K562 (cell line): ENCODE data around the gene CORIN. TPM values are rescaled to one million over a fixed set of nuclear protein-coding genes. Genes with fewer than 3 reads are reported as not detected.
"Not testable (repeated sequence)": the region's sequence is repeated elsewhere in the genome, so short reads cannot be mapped to it uniquely, and the experiment has no call there.

Source experiments
- ATAC-seq: fragments of 200-7000 bp; cut with Tn5 transposase; 3 replicates; pipeline ENCODE4 v1.9.1; 2020; ENCODE audit warnings: moderate library complexity
- BruUV-seq: library from RNA; stranded (reverse); fragments of 400-500 nt; replicated peaks from 2 replicates; lab custom pipeline; 2021; lab: Mats Ljungman, UMichigan
- CTCF ChIA-PET: fragments of 300-600 bp; formaldehyde crosslinking; extraction: SDS; loops from one replicate; lab custom pipeline; 2021; ENCODE audit warnings: low intra/inter-chr PET ratio; lab: Yijun Ruan, JAX
- POLR2A ChIA-PET: fragments of 300-600, 350-650 bp; sonication (Branson Sonifier 250); formaldehyde crosslinking; extraction: SDS; loops from one replicate; lab custom pipeline; 2021; ENCODE audit warnings: antibody characterized with exemption, inconsistent platforms; lab: Yijun Ruan, JAX
- DNase-seq, 4 experiments: peaks; one replicate each; pipeline versions ENCODE4 v3.0.0 to v3.0.0-alpha.2; 2011 to 2018; ENCODE audit warnings: low spot score in 3 of 4, mixed read lengths in 3 of 4; ENCODE audit errors: extremely low read depth in 1 of 4
- FAIRE-seq: peaks from 2 replicates; lab custom pipeline; 2011; peaks lifted over from hg19 to GRCh38; lab: Jason Lieb, UNC
- H2AFZ ChIP-seq: 2 replicates; pipeline ENCODE4 v1.6.0; 2011; ENCODE audit warnings: low read depth, low read length, control low read depth, inconsistent platforms
- H3K27ac ChIP-seq: fragments of 200-600 bp; 3 replicates; pipeline ENCODE4 v1.8.0; 2011; ENCODE audit warnings: low read depth, mild to moderate bottlenecking, control low read depth, inconsistent platforms, low read length, moderate library complexity, mixed read lengths; ENCODE audit errors: extremely low read depth
- H3K27me3 ChIP-seq, 2 experiments: fragments of 300-600 bp in 1 of 2; 2 replicates in 1 of 2; 3 replicates in 1 of 2; pipeline versions ENCODE4 v1.6.0 to v1.8.0; 2011; ENCODE audit warnings: inconsistent platforms in 2 of 2, low read length in 2 of 2, mild to moderate bottlenecking in 1 of 2, mixed read lengths in 1 of 2, moderate library complexity in 1 of 2; ENCODE audit not compliant: control insufficient read depth in 2 of 2, insufficient read depth in 2 of 2
- H3K36me3 ChIP-seq: fragments of 300-600 bp; 3 replicates; pipeline ENCODE4 v1.8.0; 2011; ENCODE audit warnings: mild to moderate bottlenecking, low read length, inconsistent platforms; ENCODE audit not compliant: control insufficient read depth, insufficient read depth
- H3K4me1 ChIP-seq, 2 experiments: fragments of 200-600 bp in 1 of 2; replicated peaks in 1 of 2; 2 replicates in 1 of 2; 3 replicates in 1 of 2; pipeline versions ENCODE4 v1.5.1 to v1.8.0; 2011; ENCODE audit warnings: inconsistent platforms in 2 of 2, low read length in 2 of 2, mild to moderate bottlenecking in 1 of 2, mixed read lengths in 1 of 2, moderate library complexity in 1 of 2; ENCODE audit not compliant: control insufficient read depth in 2 of 2, insufficient read depth in 2 of 2
- H3K4me2 ChIP-seq: 2 replicates; pipeline ENCODE4 v1.6.1; 2011; ENCODE audit warnings: low read length, control low read depth, inconsistent platforms, mixed read lengths; ENCODE audit not compliant: insufficient read depth
- H3K4me3 ChIP-seq: fragments of 200-600 bp; sonication (generic), shearing (Covaris generic); 2 replicates; pipeline ENCODE4 v1.5.1; 2016; ENCODE audit warnings: control low read depth, inconsistent platforms
- H3K79me2 ChIP-seq: fragments of 200-600 bp; 3 replicates; pipeline ENCODE4 v1.8.0; 2011; ENCODE audit warnings: low read length, inconsistent platforms; ENCODE audit not compliant: control insufficient read depth, insufficient read depth
- H3K9ac ChIP-seq, 2 experiments: 2 replicates each; pipeline versions ENCODE4 v1.6.0 to v1.6.1; 2011; ENCODE audit warnings: low read depth in 2 of 2, low read length in 2 of 2, control low read depth in 1 of 2, inconsistent platforms in 1 of 2, mild to moderate bottlenecking in 1 of 2, mixed read lengths in 1 of 2; ENCODE audit not compliant: insufficient read depth in 1 of 2
- H3K9me1 ChIP-seq: one replicate; pipeline ENCODE4 v1.6.0; 2011; ENCODE audit warnings: inconsistent platforms, mild to moderate bottlenecking, low read length, moderate library complexity; ENCODE audit not compliant: control insufficient read depth, insufficient read depth
- H3K9me3 ChIP-seq: replicated peaks from 2 replicates; pipeline ENCODE4 v1.5.1; 2011; ENCODE audit warnings: low read depth, low read length, inconsistent platforms; ENCODE audit not compliant: control insufficient read depth, insufficient read depth
- H4K20me1 ChIP-seq: replicated peaks from 2 replicates; pipeline ENCODE4 v1.6.1; 2011; ENCODE audit warnings: low read length, inconsistent platforms, mixed read lengths; ENCODE audit not compliant: control insufficient read depth, insufficient read depth
- ILF3 ChIP-seq: fragments of 450-650 bp; IDR thresholded peaks from 2 replicates; pipeline ENCODE4 v1.6.1; 2018; ENCODE audit warnings: antibody characterized with exemption, mild to moderate bottlenecking, moderate library complexity, borderline replicate concordance
- NR1H2 ChIP-seq: sonication (generic); formaldehyde crosslinking; IDR thresholded peaks from 2 replicates; pipeline ENCODE4 v1.4.0; 2020; ENCODE audit warnings: mild to moderate bottlenecking, missing genetic modification reagents
- RUNX1 ChIP-seq: sonication (generic); IDR thresholded peaks from 2 replicates; pipeline ENCODE4 v1.6.1; 2016; ENCODE audit warnings: antibody characterized with exemption, low read depth
- WGBS: fragments of 100-300 bp; shearing (Covaris generic); methylation state at CpG from one replicate; pipeline ENCODE4 v1.1.6; 2016; ENCODE audit warnings: low coverage, mixed read lengths; ENCODE audit not compliant: insufficient coverage; ENCODE audit errors: missing lambda C conversion rate; 5-methylcytosine and 5-hydroxymethylcytosine counted together
- in situ Hi-C: fragments of 300-500 bp; cut with MboI; formaldehyde crosslinking; loops from 4 replicates; pipeline ENCODE4 v1.15.0; 2018; ENCODE audit warnings: inconsistent platforms, mixed read lengths
- intact Hi-C: fragments of 100-400 bp; cut with micrococcal nuclease; formaldehyde crosslinking; loops from 2 replicates; pipeline ENCODE4 v1.14.2; 2022
- polyA plus RNA-seq, 8 experiments: library from polyadenylated mRNA; depleted of rRNA in 4 of 8; stranded (reverse) in 5 of 8; unstranded in 3 of 8; fragments of >200 nt; fragmentation: Nextera tagmentation in 2 of 8; fragmentation: Illumina TruSeq in 1 of 8; extraction: Ambion mirVana in 2 of 8; extraction: Trizol in 1 of 8; gene quantifications; 2 replicates each; pipeline versions ENCODE4 v1.2.1 to v1.2.3, GENCODE V29; 2011 to 2014; ENCODE audit warnings: inconsistent platforms in 1 of 8, missing spikeins in 1 of 8
- total RNA-seq, 7 experiments: library from RNA; depleted of rRNA in 6 of 7; stranded (reverse); fragments of >200 nt in 6 of 7; fragmentation: Illumina TruSeq in 2 of 7; extraction: Trizol in 2 of 7; gene quantifications; 2 replicates each; pipeline versions ENCODE4 v1.2.1 to v1.2.3, GENCODE V29; 2011 to 2021; ENCODE audit warnings: low replicate concordance in 1 of 7
- TF ChIP-seq, protein P1 (sequence below), 2 experiments: fragments of 450-650 bp; IDR thresholded peaks; 2 replicates each; pipeline ENCODE4 v1.6.1; 2018; ENCODE audit warnings: mild to moderate bottlenecking in 2 of 2, low read depth in 1 of 2; ENCODE audit not compliant: partially characterized antibody in 2 of 2

CORIN gene
- total and polyA plus RNA-seq, 9 of the 15 experiments (the other 6 are each of a cell fraction or from before 2014, with no cell fraction given), result 0.04 to 0.31 (median 0.08) TPM; not detected in 4

DNA sequence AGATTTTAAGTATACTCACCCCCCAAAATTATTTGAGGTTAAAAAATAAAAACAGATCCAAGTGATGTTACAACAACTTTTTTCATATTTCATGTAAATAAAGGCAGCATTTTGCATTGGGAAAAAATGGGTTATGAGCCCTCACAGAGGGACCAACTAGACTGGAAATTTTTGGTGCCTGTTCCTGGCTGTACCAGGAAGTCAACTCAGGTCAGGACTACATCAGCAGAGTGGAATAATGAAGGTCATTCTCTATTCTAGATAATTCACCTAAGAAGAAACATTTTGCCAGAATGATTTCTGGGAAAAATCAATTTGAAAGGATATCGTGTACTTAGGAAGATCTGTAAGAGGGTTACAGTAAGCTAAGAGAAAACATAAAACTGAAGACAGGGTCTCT is 66.8 kb downstream of the CORIN start (continued):
- TF ChIP-seq, protein P1, sequence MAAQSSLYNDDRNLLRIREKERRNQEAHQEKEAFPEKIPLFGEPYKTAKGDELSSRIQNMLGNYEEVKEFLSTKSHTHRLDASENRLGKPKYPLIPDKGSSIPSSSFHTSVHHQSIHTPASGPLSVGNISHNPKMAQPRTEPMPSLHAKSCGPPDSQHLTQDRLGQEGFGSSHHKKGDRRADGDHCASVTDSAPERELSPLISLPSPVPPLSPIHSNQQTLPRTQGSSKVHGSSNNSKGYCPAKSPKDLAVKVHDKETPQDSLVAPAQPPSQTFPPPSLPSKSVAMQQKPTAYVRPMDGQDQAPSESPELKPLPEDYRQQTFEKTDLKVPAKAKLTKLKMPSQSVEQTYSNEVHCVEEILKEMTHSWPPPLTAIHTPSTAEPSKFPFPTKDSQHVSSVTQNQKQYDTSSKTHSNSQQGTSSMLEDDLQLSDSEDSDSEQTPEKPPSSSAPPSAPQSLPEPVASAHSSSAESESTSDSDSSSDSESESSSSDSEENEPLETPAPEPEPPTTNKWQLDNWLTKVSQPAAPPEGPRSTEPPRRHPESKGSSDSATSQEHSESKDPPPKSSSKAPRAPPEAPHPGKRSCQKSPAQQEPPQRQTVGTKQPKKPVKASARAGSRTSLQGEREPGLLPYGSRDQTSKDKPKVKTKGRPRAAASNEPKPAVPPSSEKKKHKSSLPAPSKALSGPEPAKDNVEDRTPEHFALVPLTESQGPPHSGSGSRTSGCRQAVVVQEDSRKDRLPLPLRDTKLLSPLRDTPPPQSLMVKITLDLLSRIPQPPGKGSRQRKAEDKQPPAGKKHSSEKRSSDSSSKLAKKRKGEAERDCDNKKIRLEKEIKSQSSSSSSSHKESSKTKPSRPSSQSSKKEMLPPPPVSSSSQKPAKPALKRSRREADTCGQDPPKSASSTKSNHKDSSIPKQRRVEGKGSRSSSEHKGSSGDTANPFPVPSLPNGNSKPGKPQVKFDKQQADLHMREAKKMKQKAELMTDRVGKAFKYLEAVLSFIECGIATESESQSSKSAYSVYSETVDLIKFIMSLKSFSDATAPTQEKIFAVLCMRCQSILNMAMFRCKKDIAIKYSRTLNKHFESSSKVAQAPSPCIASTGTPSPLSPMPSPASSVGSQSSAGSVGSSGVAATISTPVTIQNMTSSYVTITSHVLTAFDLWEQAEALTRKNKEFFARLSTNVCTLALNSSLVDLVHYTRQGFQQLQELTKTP (IDR thresholded peaks at IDR 0.05; ENCODE audit: low read depth in 1 of 2, partially characterized antibody in 2 of 2), result no peak
- TF ChIP-seq NR1H2 (CRISPR knock-in tag) (no peak), RUNX1 (no peak), ILF3 (no peak)

DNA sequence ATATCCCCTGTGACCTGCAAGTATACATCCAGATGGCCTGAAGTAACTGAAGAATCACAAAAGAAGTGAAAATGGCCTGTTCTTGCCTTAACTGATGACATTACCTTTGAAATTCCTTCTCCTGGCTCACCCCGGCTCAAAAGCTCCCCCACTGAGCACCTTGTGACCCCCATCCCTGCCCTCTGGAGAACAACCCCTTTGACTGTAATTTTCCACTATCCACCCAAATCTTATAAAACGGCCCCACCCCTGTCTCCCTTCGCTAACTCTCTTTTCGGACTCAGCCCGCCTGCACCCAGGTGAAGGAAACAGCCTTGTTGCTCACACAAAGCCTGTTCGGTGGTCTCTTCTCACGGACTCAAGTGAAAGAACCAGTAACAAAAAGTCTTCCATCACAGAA is 69.9 kb downstream of the CORIN start:
- intact Hi-C loops, FAIRE-seq, H4K20me1 ChIP-seq, in situ Hi-C loops, H3K79me2 ChIP-seq, H3K4me1 ChIP-seq, H3K9ac ChIP-seq, POLR2A ChIA-PET, H3K4me2 ChIP-seq, H3K9me1 ChIP-seq, H3K9me3 ChIP-seq, CTCF ChIA-PET, H3K4me3 ChIP-seq, H3K36me3 ChIP-seq, ATAC-seq, DNase-seq, BruUV-seq, H3K27me3 ChIP-seq, H2AFZ ChIP-seq, H3K27ac ChIP-seq: not testable (repeated sequence)
- WGBS, result under 1% methylated on average over 7 of the region's 7 CpGs
